HEK293 (cell line): ENCODE results near the gene UFC1.

Experiments used
- ATF2 ChIP-seq: fragments of 450-650 bp; formaldehyde crosslinking; IDR thresholded peaks from 2 replicates; pipeline ENCODE4 v1.5.1; 2016; ENCODE audit warnings: missing biosample characterization, missing genetic modification characterization, low read depth
- BCL6B ChIP-seq: fragments of 450-650 bp; formaldehyde crosslinking; IDR thresholded peaks from 2 replicates; pipeline ENCODE4 v1.5.1; 2017; ENCODE audit warnings: missing biosample characterization, missing genetic modification characterization
- KLF1 ChIP-seq: fragments of 450-650 bp; formaldehyde crosslinking; IDR thresholded peaks from 2 replicates; pipeline ENCODE4 v1.5.1; 2016; ENCODE audit warnings: missing biosample characterization, missing genetic modification characterization
- PBX3 ChIP-seq: sonication (generic); formaldehyde crosslinking; IDR thresholded peaks from 2 replicates; pipeline ENCODE4 v1.8.1; 2022; ENCODE audit warnings: mild to moderate bottlenecking, moderate library complexity, missing genetic modification reagents
- SP2 ChIP-seq: fragments of 450-650 bp; formaldehyde crosslinking; IDR thresholded peaks from 2 replicates; pipeline ENCODE4 v1.5.1; 2016; ENCODE audit warnings: missing biosample characterization, missing genetic modification characterization
- ZNF324 ChIP-seq: fragments of 450-650 bp; formaldehyde crosslinking; IDR thresholded peaks from 2 replicates; pipeline ENCODE4 v1.5.1; 2016; ENCODE audit warnings: missing biosample characterization, missing genetic modification characterization
- ZNF530 ChIP-seq: fragments of 450-650 bp; formaldehyde crosslinking; IDR thresholded peaks from 2 replicates; pipeline ENCODE4 v1.5.1; 2016; ENCODE audit warnings: low read depth, missing biosample characterization, missing genetic modification characterization
- ZNF639 ChIP-seq: fragments of 450-650 bp; formaldehyde crosslinking; IDR thresholded peaks from 2 replicates; pipeline ENCODE4 v1.5.1; 2016; ENCODE audit warnings: missing biosample characterization, missing genetic modification characterization
- ZNF670 ChIP-seq: fragments of 450-650 bp; formaldehyde crosslinking; IDR thresholded peaks from 2 replicates; pipeline ENCODE4 v1.5.1; 2016; ENCODE audit warnings: missing biosample characterization, missing genetic modification characterization, low read depth
- TF ChIP-seq, protein P1 (sequence below): fragments of 450-650 bp; formaldehyde crosslinking; IDR thresholded peaks from 2 replicates; pipeline ENCODE4 v1.5.1; 2016; ENCODE audit warnings: missing biosample characterization, missing genetic modification characterization
- TF ChIP-seq, protein P2 (sequence below): fragments of 450-650 bp; formaldehyde crosslinking; IDR thresholded peaks from 2 replicates; pipeline ENCODE4 v1.5.1; 2017; ENCODE audit warnings: missing biosample characterization, missing genetic modification characterization

DNA sequence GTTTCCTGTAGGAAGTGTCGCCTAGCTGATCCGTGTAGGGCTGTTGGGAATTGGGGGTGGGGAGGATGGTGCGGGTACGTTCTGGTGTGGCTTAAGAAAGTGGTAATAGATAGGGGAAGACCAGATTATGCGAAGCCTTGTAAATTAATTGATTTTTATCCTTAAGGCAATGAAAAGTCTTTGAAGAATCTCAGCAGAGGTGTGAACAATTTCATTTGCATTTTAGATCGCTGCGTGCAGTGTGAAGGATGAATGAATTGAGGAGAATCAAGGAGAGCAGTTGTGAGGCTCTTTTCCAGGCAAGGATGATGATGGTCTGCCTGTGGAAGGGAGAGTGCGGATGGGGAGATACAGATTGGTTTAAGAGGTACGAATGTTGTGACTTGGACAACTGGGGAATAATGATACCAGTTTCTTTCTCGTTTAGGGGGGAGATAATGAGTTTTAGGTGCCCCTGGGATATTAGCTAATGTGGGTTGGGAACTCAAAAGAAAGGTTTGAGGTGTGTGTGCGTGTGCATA is 20.5 kb upstream of the UFC1 start:
- TF ChIP-seq, protein P1, sequence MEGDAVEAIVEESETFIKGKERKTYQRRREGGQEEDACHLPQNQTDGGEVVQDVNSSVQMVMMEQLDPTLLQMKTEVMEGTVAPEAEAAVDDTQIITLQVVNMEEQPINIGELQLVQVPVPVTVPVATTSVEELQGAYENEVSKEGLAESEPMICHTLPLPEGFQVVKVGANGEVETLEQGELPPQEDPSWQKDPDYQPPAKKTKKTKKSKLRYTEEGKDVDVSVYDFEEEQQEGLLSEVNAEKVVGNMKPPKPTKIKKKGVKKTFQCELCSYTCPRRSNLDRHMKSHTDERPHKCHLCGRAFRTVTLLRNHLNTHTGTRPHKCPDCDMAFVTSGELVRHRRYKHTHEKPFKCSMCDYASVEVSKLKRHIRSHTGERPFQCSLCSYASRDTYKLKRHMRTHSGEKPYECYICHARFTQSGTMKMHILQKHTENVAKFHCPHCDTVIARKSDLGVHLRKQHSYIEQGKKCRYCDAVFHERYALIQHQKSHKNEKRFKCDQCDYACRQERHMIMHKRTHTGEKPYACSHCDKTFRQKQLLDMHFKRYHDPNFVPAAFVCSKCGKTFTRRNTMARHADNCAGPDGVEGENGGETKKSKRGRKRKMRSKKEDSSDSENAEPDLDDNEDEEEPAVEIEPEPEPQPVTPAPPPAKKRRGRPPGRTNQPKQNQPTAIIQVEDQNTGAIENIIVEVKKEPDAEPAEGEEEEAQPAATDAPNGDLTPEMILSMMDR (tag by site-specific recombination), result no peak
- TF ChIP-seq ZNF639 (tag by site-specific recombination) (no peak), BCL6B (no peak), ZNF324 (tag by site-specific recombination) (no peak), ZNF530 (tag by site-specific recombination) (no peak), ATF2 (tag by site-specific recombination) (no peak), SP2 (tag by site-specific recombination) (no peak), ZNF670 (tag by site-specific recombination) (no peak), KLF1 (tag by site-specific recombination) (no peak), PBX3 (CRISPR knock-in tag) (no peak)
- TF ChIP-seq, protein P2, sequence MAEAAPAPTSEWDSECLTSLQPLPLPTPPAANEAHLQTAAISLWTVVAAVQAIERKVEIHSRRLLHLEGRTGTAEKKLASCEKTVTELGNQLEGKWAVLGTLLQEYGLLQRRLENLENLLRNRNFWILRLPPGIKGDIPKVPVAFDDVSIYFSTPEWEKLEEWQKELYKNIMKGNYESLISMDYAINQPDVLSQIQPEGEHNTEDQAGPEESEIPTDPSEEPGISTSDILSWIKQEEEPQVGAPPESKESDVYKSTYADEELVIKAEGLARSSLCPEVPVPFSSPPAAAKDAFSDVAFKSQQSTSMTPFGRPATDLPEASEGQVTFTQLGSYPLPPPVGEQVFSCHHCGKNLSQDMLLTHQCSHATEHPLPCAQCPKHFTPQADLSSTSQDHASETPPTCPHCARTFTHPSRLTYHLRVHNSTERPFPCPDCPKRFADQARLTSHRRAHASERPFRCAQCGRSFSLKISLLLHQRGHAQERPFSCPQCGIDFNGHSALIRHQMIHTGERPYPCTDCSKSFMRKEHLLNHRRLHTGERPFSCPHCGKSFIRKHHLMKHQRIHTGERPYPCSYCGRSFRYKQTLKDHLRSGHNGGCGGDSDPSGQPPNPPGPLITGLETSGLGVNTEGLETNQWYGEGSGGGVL, result no peak
